Subcutaneous adipose tissue (tissue), 4 donors: Measurements from ENCODE around the gene CHTF18. TPM values are rescaled to one million over a fixed set of nuclear protein-coding genes. Genes with fewer than 3 reads are reported as not detected.

Experiments
- CTCF ChIP-seq: fragments of 450-650 bp; IDR thresholded peaks from one replicate; pipeline ENCODE4 v1.5.1; 2016; ENCODE audit warnings: low read depth, mild to moderate bottlenecking, control low read depth, antibody characterized with exemption, moderate library complexity
- total RNA-seq, 4 donors: library from RNA; depleted of rRNA; stranded (reverse); fragments of >200 nt; gene quantifications; one replicate each; pipeline ENCODE4 v1.1.0, GENCODE V29; 2016

CHTF18 gene
- total RNA-seq, 4 donors from 2014 or later, result 4.4 to 16.0 (median 8.9) TPM

GRCh38 chr16:745739-746138 is 42.7 kb upstream of the CHTF18 start:
- no peak for TF ChIP-seq CTCF

DNA sequence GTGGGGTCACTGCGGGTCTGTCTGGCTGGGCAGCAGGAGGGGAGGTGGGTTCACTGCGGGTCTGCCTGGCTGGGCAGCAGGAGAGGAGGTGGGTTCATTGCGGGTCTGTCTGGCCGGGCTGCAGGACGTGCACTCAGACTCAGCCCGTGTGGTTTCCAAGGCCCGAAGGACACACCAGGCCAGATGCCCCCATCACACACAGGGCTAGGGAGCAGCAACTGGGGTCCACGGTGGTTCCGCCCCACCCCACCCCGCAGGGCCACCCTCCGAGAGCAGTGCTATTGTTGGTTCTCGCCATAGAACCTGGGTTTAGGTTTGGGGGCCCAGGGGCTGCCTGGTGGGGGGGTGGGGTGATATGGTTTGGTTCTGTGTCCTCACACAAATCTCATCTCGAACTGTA is 41.8 kb upstream of the CHTF18 start:
- TF ChIP-seq CTCF, result no peak

DNA sequence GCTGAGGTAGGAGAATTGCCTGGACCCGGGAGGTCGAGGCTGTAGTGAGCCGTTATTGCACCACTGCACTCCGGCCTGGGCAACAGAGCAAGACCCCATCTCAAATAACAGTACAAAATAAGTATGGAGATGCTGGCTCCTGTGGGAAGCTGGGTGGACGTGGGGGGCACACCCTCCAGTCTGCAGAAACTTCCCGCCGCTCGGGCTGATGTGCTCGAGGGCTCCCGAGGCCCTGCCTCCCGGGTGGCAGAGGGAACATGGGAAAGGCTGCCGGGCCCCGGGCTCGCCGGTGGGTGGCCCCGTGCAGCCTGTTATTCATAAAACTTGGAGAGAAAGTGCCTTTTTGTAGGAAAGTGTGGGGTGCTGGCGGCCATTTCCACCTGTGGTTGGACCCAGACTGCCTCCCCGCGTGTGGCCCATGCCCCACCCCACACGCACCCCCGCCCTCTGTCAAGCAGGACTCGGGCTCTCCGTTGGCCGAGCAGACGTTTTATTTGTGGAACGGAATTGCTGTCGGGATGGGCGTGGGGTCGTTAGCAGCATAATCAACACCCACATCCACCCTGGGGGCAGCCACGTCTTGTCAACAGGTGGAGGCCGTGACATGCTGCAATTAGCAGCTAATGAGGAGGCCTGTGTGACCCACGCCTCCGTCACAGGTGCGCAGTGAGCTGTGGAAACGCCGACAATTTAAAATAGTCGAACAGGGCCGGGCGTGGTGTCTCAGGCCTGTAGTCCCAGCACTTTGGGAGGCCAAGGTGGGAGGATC is 40.3 kb upstream of the CHTF18 start:
- no peak for TF ChIP-seq CTCF

GRCh38 chr16:749010-749409 is 39.4 kb upstream of the CHTF18 start:
- TF ChIP-seq CTCF, result no peak

DNA sequence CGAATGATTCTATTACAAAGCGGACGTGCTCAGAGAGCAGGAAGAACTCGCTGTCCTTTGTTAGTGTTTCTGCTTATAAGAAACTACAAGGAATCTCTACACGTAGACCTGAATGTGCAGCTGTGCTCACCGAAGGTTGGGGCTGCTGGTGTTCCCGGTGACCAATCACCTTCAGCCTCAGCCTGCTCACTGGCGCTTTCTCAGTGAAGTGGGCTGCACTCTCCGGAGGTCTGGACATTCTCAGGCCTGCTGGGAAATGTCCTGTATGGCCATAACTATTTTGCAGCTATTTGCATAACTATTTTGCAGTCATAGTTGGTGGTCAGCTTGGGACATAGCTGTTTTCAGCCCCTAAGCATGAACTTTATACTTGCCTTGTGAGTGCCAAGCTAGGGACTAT is 37.9 kb upstream of the CHTF18 start:
- no peak for TF ChIP-seq CTCF

- no peak for TF ChIP-seq CTCF
These were observed 37.0 kb upstream of the CHTF18 start for GRCh38 chr16:751152-752006.

GRCh38 chr16:752007-752312 is 36.5 kb upstream of the CHTF18 start:
- TF ChIP-seq CTCF, result no peak
